Measurements from ENCODE around the gene MGLL. TPM values are rescaled to one million over a fixed set of nuclear protein-coding genes. Genes with fewer than 3 reads are reported as not detected.
"Not testable (repeated sequence)": the region's sequence is repeated elsewhere in the genome, so short reads cannot be mapped to it uniquely, and the experiment has no call there.

Gene MGLL
- total RNA-seq, 1 donor from 2014 or later: 11.3 TPM

DNA sequence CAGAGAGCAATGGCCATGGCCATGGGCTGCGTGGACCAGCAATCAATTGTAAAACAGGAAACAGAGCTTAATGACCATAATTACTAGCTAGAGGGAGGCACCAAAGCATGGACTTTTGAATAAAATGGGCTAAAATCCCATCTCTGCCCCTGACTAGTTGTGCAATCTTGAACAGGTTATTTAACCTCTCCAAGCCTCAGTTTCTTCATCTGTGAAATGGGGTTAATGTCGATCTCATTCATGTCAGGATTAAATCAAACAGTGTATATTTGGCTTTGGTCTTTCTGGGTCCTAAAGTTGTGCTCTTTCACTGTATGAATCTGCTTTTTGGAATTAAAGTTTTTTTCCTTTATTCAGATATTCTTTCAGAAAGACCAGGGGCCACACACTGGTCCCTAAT, 113.5 kb downstream of the MGLL start:
- no peaks in the 10 kb centered on the region for H3K27me3 Mint-ChIP-seq (ENCODE audit: low read depth)

GRCh38 chr3:127707851-127708411, 114.4 kb downstream of the MGLL start:
- no peak overlapping the region for H3K4me3 Mint-ChIP-seq
- H3K9me3 Mint-ChIP-seq: peaks cover 10% of the 10 kb centered on the region
- H3K27ac Mint-ChIP-seq (ENCODE audit: unreplicated experiment): no peak overlapping the region
- H3K4me1 Mint-ChIP-seq: peaks cover 10% of the 10 kb centered on the region
- DNase-seq (ENCODE audit: low read depth, low spot score): no peak
- no peaks in the 10 kb centered on the region for H3K27me3 Mint-ChIP-seq (ENCODE audit: low read depth)
- TF ChIP-seq, protein P1, sequence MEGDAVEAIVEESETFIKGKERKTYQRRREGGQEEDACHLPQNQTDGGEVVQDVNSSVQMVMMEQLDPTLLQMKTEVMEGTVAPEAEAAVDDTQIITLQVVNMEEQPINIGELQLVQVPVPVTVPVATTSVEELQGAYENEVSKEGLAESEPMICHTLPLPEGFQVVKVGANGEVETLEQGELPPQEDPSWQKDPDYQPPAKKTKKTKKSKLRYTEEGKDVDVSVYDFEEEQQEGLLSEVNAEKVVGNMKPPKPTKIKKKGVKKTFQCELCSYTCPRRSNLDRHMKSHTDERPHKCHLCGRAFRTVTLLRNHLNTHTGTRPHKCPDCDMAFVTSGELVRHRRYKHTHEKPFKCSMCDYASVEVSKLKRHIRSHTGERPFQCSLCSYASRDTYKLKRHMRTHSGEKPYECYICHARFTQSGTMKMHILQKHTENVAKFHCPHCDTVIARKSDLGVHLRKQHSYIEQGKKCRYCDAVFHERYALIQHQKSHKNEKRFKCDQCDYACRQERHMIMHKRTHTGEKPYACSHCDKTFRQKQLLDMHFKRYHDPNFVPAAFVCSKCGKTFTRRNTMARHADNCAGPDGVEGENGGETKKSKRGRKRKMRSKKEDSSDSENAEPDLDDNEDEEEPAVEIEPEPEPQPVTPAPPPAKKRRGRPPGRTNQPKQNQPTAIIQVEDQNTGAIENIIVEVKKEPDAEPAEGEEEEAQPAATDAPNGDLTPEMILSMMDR (conservative IDR thresholded peaks at IDR 0.05): no peak
- H3K36me3 Mint-ChIP-seq (ENCODE audit: low read depth): peaks cover 6% of the 10 kb centered on the region

More for the DNA sequence above, 113.5 kb downstream of the MGLL start:
- no peak for DNase-seq (ENCODE audit: low read depth, low spot score)
- peaks cover 13% of the 10 kb centered on the region for H3K4me1 Mint-ChIP-seq
- TF ChIP-seq, protein P1 (conservative IDR thresholded peaks at IDR 0.05): no peak
- no peak overlapping the region for H3K27ac Mint-ChIP-seq (ENCODE audit: unreplicated experiment)
- H3K9me3 Mint-ChIP-seq: peaks cover 6% of the 10 kb centered on the region
- H3K4me3 Mint-ChIP-seq: no peak overlapping the region
- peaks cover 3% of the 10 kb centered on the region for H3K36me3 Mint-ChIP-seq (ENCODE audit: low read depth)

GRCh38 chr3:127706785-127707351, 115.4 kb downstream of the MGLL start:
- TF ChIP-seq, protein P1 (conservative IDR thresholded peaks at IDR 0.05): no peak
- Mint-ChIP-seq H3K36me3 (ENCODE audit: low read depth) (peaks cover 6% of the 10 kb centered on the region), H3K4me1 (peaks cover 10% of the 10 kb centered on the region), H3K4me3 (no peak overlapping the region), H3K27me3 (ENCODE audit: low read depth) (no peaks in the 10 kb centered on the region), H3K27ac (ENCODE audit: unreplicated experiment) (no peak overlapping the region), H3K9me3 (peaks cover 10% of the 10 kb centered on the region)
- no peak for DNase-seq (ENCODE audit: low read depth, low spot score)

GRCh38 chr3:127706312-127706711, 116.0 kb downstream of the MGLL start:
- Mint-ChIP-seq H3K9me3 (peaks cover 10% of the 10 kb centered on the region), H3K27me3 (ENCODE audit: low read depth) (no peaks in the 10 kb centered on the region), H3K4me3 (no peak overlapping the region), H3K27ac (ENCODE audit: unreplicated experiment) (no peak overlapping the region), H3K36me3 (ENCODE audit: low read depth) (peaks cover 6% of the 10 kb centered on the region), H3K4me1 (peaks cover 10% of the 10 kb centered on the region)
- TF ChIP-seq, protein P1 (conservative IDR thresholded peaks at IDR 0.05): no peak
- DNase-seq (ENCODE audit: low read depth, low spot score): no peak

DNA sequence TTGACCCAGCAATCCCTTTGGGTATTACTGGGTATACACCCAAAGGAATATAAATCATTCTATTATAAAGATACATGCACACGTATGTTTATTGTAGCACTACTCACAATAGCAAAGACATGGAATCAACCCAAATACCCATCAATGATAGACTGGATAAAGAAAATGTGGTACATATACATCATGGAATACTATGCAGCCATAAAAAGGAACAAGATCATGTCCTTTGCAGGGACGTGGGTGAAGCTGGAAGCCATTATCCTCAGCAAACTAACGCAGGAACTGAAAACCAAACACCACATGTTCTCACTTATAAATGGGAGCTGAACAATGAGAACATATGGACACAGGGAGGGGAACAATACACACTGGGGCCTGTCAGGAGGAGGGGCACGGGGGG, 117.5 kb downstream of the MGLL start:
- not testable (repeated sequence) for DNase-seq (ENCODE audit: low read depth, low spot score); H3K4me3 Mint-ChIP-seq; H3K27ac Mint-ChIP-seq (ENCODE audit: unreplicated experiment); H3K27me3 Mint-ChIP-seq (ENCODE audit: low read depth); H3K36me3 Mint-ChIP-seq (ENCODE audit: low read depth)
- Mint-ChIP-seq H3K9me3 (peaks cover 10% of the 10 kb centered on the region), H3K4me1 (peaks cover 10% of the 10 kb centered on the region)

- Mint-ChIP-seq H3K4me3 (no peak overlapping the region), H3K36me3 (ENCODE audit: low read depth) (peaks cover 6% of the 10 kb centered on the region), H3K27me3 (ENCODE audit: low read depth) (no peaks in the 10 kb centered on the region), H3K4me1 (peaks cover 16% of the 10 kb centered on the region), H3K9me3 (peaks cover 10% of the 10 kb centered on the region), H3K27ac (ENCODE audit: unreplicated experiment) (no peak overlapping the region)
- DNase-seq (ENCODE audit: low read depth, low spot score): no peak
- TF ChIP-seq, protein P1 (conservative IDR thresholded peaks at IDR 0.05): no peak
These were observed 120.2 kb downstream of the MGLL start for GRCh38 chr3:127702151-127702578.
